Fibroblast of pulmonary artery (primary cell): Measurements from ENCODE around the gene CLCF1.
"Not testable (repeated sequence)": the region's sequence is repeated elsewhere in the genome, so short reads cannot be mapped to it uniquely, and the experiment has no call there.

ENCODE experiments used
- DNase-seq: peaks from one replicate; pipeline ENCODE4 v3.0.0-alpha.2; 2010; ENCODE audit warnings: low read depth
- H3K4me3 ChIP-seq: replicated peaks from 2 replicates; pipeline ENCODE4 v1.5.1; 2011; ENCODE audit warnings: low read depth, mild to moderate bottlenecking, control low read depth, low read length, moderate library complexity
- TF ChIP-seq, protein P1 (sequence below): IDR thresholded peaks from 2 replicates; pipeline ENCODE4 v1.5.1; 2011; ENCODE audit warnings: mild to moderate bottlenecking, control low read depth, low read length, inconsistent platforms; ENCODE audit errors: missing control alignments

The CLCF1 gene

DNA sequence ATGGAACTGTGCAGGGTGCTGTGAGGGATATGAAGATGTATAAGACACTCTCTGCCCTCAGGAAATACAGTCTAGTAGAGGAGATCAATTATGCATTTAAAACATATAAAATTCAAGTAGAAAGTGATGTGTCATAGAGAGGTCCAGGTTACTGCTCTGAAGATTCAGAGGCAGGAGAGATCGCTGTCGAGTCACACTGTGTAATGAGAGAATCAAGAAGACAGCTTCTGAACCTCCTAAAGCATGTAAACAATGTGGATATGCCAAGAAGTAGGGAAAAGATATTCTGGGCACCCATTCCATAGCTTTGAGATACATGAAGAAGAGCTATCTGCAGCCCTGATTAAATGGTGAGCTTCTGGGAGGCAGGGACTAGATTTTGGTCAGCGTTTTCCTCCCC lies 53.4 kb downstream of the CLCF1 start:
- no peak overlapping the region for H3K4me3 ChIP-seq
- TF ChIP-seq, protein P1, sequence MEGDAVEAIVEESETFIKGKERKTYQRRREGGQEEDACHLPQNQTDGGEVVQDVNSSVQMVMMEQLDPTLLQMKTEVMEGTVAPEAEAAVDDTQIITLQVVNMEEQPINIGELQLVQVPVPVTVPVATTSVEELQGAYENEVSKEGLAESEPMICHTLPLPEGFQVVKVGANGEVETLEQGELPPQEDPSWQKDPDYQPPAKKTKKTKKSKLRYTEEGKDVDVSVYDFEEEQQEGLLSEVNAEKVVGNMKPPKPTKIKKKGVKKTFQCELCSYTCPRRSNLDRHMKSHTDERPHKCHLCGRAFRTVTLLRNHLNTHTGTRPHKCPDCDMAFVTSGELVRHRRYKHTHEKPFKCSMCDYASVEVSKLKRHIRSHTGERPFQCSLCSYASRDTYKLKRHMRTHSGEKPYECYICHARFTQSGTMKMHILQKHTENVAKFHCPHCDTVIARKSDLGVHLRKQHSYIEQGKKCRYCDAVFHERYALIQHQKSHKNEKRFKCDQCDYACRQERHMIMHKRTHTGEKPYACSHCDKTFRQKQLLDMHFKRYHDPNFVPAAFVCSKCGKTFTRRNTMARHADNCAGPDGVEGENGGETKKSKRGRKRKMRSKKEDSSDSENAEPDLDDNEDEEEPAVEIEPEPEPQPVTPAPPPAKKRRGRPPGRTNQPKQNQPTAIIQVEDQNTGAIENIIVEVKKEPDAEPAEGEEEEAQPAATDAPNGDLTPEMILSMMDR: no peak
- DNase-seq: no peak

DNA sequence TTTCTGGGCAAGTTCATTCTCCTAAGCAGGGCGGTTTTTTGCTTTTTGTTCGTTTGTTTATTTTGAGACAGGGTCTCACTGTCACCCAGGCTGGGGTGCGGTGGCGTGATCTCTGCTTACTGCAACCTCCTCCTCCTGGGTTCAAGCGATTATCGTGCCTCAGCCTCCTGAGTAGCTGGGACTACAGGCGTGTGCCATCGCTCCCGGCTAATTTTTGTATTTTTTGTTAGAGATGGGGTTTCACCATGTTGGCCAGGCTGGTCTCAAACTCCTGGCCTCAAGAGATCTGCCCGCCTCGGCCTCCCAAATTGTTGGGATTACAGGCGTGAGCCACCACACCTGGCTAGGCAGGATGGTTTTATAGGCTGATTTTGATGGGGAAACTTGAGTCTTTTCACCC lies 54.5 kb downstream of the CLCF1 start:
- not testable (repeated sequence) for DNase-seq, H3K4me3 ChIP-seq

DNA sequence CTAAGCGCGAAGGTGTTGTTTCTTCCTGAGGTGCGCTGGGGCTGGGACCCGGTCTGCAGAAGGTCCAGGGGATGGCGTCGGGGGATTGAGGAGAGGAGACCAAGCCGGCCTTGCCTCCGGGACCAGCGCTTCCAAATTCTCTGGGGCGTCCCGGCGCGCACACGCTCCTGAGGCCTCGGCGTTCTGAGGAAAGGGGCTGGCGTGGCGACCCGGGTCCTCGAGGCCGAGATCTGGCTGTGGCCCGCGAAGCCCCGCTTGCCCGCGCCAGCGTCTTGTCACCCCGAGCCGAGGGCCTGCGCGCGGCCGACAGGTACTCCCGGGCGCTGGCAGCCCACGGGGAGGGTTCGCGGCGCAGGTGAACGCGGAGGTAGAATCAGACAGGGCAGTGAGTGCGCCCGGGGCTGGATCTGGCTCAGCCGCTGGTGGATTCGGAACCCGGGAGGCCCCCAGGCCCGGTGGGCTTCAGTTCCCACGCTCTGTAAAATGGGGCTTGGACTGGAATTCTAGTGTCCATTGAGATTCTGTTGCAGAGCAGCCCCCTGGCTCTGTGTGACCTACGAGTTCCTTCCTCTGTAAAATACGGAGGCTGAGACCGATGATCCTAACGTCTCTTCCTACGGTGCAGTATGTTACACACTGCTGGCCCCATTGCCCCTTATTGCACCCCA lies 55.4 kb downstream of the CLCF1 start:
- TF ChIP-seq, protein P1: no peak
- no peak for DNase-seq
- H3K4me3 ChIP-seq: peak overlapping the region; percentile 88

DNA sequence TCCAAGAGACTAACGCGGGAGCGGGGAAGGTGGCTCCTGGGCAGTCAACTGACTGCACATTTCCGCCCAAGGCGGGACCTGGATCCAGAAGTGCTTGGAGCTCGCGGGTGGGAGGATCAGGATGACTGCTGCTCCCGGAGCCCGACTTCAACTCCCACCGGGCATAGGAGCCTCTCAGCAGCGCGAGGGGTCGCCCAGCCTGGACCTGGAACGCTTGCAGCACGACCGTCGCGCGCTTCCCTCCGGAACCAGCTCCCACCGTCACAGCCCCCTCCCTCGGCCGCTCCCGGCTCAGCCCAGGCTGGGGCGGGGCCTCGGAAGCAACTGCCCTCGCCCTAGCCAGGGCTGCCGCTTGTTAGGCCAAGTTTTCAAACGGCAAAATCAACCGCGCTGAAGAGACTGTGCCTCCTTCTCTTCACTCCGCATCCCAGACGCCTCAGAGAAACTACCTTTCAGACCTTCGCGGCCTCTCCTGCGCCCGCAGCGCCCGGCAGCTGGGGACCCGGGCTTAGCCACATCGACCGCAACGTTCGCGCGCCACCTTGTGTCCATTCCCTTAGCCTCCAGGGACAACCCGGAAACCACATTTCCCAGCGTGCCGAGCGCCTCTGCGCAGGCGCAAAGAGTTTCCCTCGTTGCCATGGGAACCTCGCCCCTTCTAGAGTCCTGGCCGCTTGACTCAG lies 56.1 kb downstream of the CLCF1 start:
- H3K4me3 ChIP-seq: peak overlapping the region; percentile 88
- DNase-seq: peak; percentile 95
- TF ChIP-seq, protein P1: peak; percentile 80

DNA sequence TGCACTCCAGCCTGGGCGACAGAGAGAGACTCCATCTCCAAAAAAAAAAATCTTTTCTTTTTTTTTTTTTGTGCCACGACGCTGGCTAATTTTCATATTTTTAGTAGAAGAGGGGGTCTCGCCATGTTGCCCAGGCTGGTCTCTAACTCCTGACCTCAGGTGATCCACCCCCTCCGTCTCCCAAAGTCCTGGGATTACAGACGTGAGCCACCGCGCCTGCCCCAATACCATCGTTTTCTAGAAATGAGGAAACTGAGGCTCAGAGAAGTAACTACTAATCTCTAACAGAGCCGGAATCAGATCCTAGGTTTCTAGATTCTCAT lies 56.6 kb downstream of the CLCF1 start:
- DNase-seq: no peak
- peak overlapping the region; percentile 88 for H3K4me3 ChIP-seq
- TF ChIP-seq, protein P1: no peak

DNA sequence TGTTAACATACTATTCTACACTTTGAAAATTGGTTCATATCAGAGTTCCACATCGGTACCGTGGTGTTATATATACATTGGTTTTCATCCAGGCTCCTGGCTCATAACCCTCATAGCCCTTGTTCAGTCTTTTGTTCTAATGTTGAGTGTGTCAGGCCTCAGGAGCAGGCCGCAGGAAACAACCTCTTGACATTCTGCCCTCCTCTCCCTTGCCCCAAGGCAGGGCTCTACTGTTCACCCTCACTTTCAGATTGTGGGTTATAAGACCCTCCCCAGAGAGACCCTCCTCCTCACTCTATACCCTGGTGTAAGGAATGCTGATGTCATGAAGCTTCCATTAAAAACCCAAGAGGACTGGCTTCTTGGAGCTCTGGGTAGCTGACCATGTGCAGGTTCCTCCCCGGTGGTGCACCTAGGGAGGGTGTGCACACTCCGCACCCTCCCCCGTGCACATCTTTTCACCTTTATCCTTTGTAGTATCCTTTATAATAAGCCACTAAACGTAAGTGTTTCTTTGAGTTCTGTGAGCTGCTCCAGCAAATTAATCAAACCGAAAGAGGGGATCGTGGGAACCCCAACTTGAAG lies 58.0 kb downstream of the CLCF1 start:
- TF ChIP-seq, protein P1: no peak
- DNase-seq: no peak
- H3K4me3 ChIP-seq: no peak overlapping the region

DNA sequence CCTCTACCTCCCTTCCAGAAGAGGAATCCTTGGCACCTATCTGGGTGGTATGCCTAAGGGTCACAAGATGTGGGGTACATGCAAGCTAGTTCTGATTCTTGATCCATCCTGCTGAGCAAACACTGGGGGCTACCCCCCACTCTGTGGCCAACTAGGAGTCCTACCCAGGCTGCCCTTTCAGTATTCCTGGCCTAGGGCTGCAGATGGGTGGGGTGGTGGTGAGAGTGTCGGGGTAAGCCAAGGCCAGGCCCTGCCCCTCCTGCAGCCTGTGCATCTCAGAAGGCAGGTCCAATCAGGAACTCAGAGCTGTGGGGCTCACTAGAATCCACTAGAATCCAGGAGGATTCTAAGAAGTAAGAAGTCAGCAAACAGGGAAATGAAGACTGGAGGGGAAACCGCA lies 59.2 kb downstream of the CLCF1 start:
- H3K4me3 ChIP-seq: no peak overlapping the region
- DNase-seq: no peak
- TF ChIP-seq, protein P1: no peak
